HepG2 (cell line): ENCODE data around the gene PIM1. TPM values are rescaled to one million over a fixed set of nuclear protein-coding genes. Genes with fewer than 3 reads are reported as not detected.

ENCODE experiments used
- ASH2L ChIP-seq: fragments of 300-600, 200-600 bp; sonication (generic); IDR thresholded peaks from 2 replicates; pipeline ENCODE4 v1.7.0; 2017; ENCODE audit warnings: low read depth, mild to moderate bottlenecking, moderate library complexity, mixed read lengths, low read length; ENCODE audit not compliant: insufficient read length
- ATF1 ChIP-seq: IDR thresholded peaks from 2 replicates; pipeline ENCODE4 v1.6.1; 2016; ENCODE audit warnings: mild to moderate bottlenecking, control low read depth
- CBX2 ChIP-seq, 2 experiments: fragments of 200-600 bp in 1 of 2; sonication (generic); formaldehyde crosslinking in 1 of 2; IDR thresholded peaks; 2 replicates each; pipeline versions ENCODE4 v1.7.0 to v1.8.1; 2018 to 2022; ENCODE audit warnings: low read depth in 2 of 2, low read length in 1 of 2, mild to moderate bottlenecking in 1 of 2, missing genetic modification reagents in 1 of 2
- CHD4 ChIP-seq: fragments of 200-600 bp; sonication (generic); IDR thresholded peaks from 2 replicates; pipeline ENCODE4 v1.7.0; 2017; ENCODE audit warnings: mild to moderate bottlenecking, low read length, borderline replicate concordance
- CREM ChIP-seq, 2 experiments: sonication (generic) in 1 of 2; formaldehyde crosslinking in 1 of 2; IDR thresholded peaks; 2 replicates each; pipeline versions ENCODE4 v1.4.0 to v1.6.1; 2016 to 2020; ENCODE audit warnings: antibody characterized with exemption in 1 of 2, mild to moderate bottlenecking in 1 of 2, missing genetic modification reagents in 1 of 2
- HNRNPK ChIP-seq: fragments of 200-400 bp; formaldehyde crosslinking; IDR thresholded peaks from 2 replicates; pipeline ENCODE4 v1.6.1; 2018; ENCODE audit warnings: low read length, low read depth, moderate library complexity, mild to moderate bottlenecking; ENCODE audit not compliant: poor library complexity, severe bottlenecking
- JUND ChIP-seq: sonication (generic); formaldehyde crosslinking; IDR thresholded peaks from 2 replicates; pipeline ENCODE4 v1.8.0; 2022; ENCODE audit warnings: mild to moderate bottlenecking, missing genetic modification reagents
- MEIS1 ChIP-seq: sonication (generic); formaldehyde crosslinking; IDR thresholded peaks from 2 replicates; pipeline ENCODE4 v1.9.0; 2021; ENCODE audit warnings: mild to moderate bottlenecking, missing genetic modification reagents, moderate library complexity, borderline replicate concordance
- PTBP1 ChIP-seq: fragments of 200-400 bp; formaldehyde crosslinking; IDR thresholded peaks from 2 replicates; pipeline ENCODE4 v1.6.1; 2018; ENCODE audit warnings: low read length, low read depth; ENCODE audit not compliant: poor library complexity, severe bottlenecking
- RBM39 ChIP-seq: fragments of 200-400 bp; formaldehyde crosslinking; IDR thresholded peaks from one replicate; pipeline ENCODE4 v1.6.1; 2018; ENCODE audit warnings: antibody characterized with exemption, mild to moderate bottlenecking, low read depth, low read length; ENCODE audit not compliant: poor library complexity, severe bottlenecking
- SMAD1 ChIP-seq: sonication (generic); formaldehyde crosslinking; IDR thresholded peaks from 2 replicates; pipeline ENCODE4 v1.4.0; 2020; ENCODE audit warnings: missing genetic modification reagents, low read depth, mild to moderate bottlenecking, borderline replicate concordance
- SYNCRIP ChIP-seq: fragments of 200-400 bp; formaldehyde crosslinking; IDR thresholded peaks from 2 replicates; pipeline ENCODE4 v1.6.1; 2018; ENCODE audit warnings: mild to moderate bottlenecking, low read depth, low read length; ENCODE audit not compliant: insufficient read depth
- YEATS2 ChIP-seq: sonication (generic); formaldehyde crosslinking; IDR thresholded peaks from 2 replicates; pipeline ENCODE4 v1.4.0; 2020; ENCODE audit warnings: missing genetic modification reagents, borderline replicate concordance
- ZBTB7B ChIP-seq: sonication (generic); formaldehyde crosslinking; IDR thresholded peaks from 2 replicates; pipeline ENCODE4 v1.4.0; 2020; ENCODE audit warnings: missing genetic modification reagents
- ZFP36L2 ChIP-seq: sonication (generic); formaldehyde crosslinking; IDR thresholded peaks from 2 replicates; pipeline ENCODE4 v1.4.0; 2020; ENCODE audit warnings: missing genetic modification reagents
- ZNF558 ChIP-seq: sonication (generic); formaldehyde crosslinking; IDR thresholded peaks from 2 replicates; pipeline ENCODE4 v1.9.0; 2022; ENCODE audit warnings: mild to moderate bottlenecking, missing genetic modification reagents, borderline replicate concordance
- ZNF788 ChIP-seq: sonication (generic); formaldehyde crosslinking; IDR thresholded peaks from 2 replicates; pipeline ENCODE4 v1.5.0; 2020; ENCODE audit warnings: mild to moderate bottlenecking, missing genetic modification reagents, borderline replicate concordance
- polyA plus RNA-seq, 8 experiments: library from polyadenylated mRNA; depleted of rRNA in 3 of 8; stranded (reverse) in 7 of 8; unstranded in 1 of 8; fragments of >200 nt; fragmentation: Illumina TruSeq in 4 of 8; extraction: Trizol in 4 of 8; gene quantifications; 2 replicates each; pipeline versions ENCODE4 v1.2.1 to v1.2.3, GENCODE V29; 2011 to 2016; ENCODE audit warnings: low read depth in 4 of 8, missing spikeins in 1 of 8, mixed read lengths in 1 of 8; ENCODE audit not compliant: insufficient read depth in 1 of 8
- total RNA-seq, 5 experiments: library from RNA; depleted of rRNA; stranded (reverse); fragments of >200 nt; fragmentation: Illumina TruSeq; extraction: Trizol; gene quantifications; 2 replicates each; pipeline ENCODE4 v1.2.3, GENCODE V29; 2016; ENCODE audit warnings: low read depth in 1 of 5
- TF ChIP-seq, protein P1 (sequence below): sonication (generic); formaldehyde crosslinking; IDR thresholded peaks from 2 replicates; pipeline ENCODE4; 2020; ENCODE audit warnings: missing genetic modification reagents, mild to moderate bottlenecking, borderline replicate concordance
- TF ChIP-seq, protein P2 (sequence below): IDR thresholded peaks from 2 replicates; pipeline ENCODE4 v1.6.1; 2016; ENCODE audit warnings: low read depth, missing genetic modification reagents, missing compliant biosample characterization

PIM1 gene
- total and polyA plus RNA-seq, 2 of the 13 experiments (the other 11 are each of a cell fraction or from before 2014, with no cell fraction given) = 29.4 to 117 TPM

DNA sequence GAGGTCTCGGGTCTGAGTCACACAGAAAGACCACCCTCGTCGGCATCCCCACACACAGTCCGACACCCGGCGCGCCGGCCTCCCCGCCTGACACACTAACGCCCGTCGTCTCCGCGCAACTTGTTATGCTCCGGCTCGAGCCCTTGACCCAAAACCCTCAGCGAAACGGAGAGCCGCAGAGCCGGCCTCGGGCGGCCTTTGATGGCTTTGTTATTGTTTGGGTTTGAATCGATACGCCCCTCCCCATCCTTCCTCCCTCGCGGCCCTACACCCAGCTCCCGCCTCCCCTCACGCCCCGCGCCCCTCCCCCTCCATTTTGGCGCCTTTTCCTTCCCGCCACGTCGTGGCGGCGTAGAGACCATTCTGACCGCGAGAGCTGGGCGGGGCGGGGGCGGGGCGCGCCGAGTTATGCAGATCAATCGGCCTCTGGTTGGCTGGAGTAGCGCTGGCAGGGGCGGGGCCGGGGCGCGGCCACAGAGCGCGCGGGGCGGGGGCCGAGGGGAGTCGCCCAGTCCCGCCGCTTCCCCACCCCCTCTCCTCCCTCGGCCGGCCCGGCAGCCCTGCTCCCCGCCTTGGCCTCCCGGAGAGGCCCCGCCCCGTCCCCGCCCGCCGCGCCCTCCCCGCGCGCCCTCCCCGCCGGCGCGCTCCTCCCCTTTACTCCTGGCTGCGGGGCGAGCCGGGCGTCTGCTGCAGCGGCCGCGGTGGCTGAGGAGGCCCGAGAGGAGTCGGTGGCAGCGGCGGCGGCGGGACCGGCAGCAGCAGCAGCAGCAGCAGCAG, at the start of gene PIM1 (continued):
- no peak for TF ChIP-seq SYNCRIP
- no peak for TF ChIP-seq RBM39
- no peak for TF ChIP-seq CHD4
- TF ChIP-seq YEATS2 (CRISPR knock-in tag) = peak; percentile 72
- TF ChIP-seq ASH2L = peak; percentile 66
- TF ChIP-seq ZBTB7B = peak; percentile 90
- peak; percentile 51 for TF ChIP-seq HNRNPK
- TF ChIP-seq PTBP1 = peak; percentile 64
- TF ChIP-seq CREM (IDR thresholded peaks at IDR 0.05) = peak; percentile 92
- TF ChIP-seq CREM (CRISPR knock-in tag; IDR thresholded peaks at IDR 0.05) = no peak
- TF ChIP-seq ZFP36L2 (CRISPR knock-in tag) = no peak
- TF ChIP-seq CBX2 (IDR thresholded peaks at IDR 0.05; ENCODE audit: low read depth, low read length) = no peak
- peak; percentile 80; the same call in 1 of the 2 replicates for TF ChIP-seq CBX2 (CRISPR knock-in tag; IDR thresholded peaks at IDR 0.05; ENCODE audit: low read depth)
- no peak; the same call in 1 of the 2 replicates for TF ChIP-seq MEIS1 (CRISPR knock-in tag)
- TF ChIP-seq, protein P1, sequence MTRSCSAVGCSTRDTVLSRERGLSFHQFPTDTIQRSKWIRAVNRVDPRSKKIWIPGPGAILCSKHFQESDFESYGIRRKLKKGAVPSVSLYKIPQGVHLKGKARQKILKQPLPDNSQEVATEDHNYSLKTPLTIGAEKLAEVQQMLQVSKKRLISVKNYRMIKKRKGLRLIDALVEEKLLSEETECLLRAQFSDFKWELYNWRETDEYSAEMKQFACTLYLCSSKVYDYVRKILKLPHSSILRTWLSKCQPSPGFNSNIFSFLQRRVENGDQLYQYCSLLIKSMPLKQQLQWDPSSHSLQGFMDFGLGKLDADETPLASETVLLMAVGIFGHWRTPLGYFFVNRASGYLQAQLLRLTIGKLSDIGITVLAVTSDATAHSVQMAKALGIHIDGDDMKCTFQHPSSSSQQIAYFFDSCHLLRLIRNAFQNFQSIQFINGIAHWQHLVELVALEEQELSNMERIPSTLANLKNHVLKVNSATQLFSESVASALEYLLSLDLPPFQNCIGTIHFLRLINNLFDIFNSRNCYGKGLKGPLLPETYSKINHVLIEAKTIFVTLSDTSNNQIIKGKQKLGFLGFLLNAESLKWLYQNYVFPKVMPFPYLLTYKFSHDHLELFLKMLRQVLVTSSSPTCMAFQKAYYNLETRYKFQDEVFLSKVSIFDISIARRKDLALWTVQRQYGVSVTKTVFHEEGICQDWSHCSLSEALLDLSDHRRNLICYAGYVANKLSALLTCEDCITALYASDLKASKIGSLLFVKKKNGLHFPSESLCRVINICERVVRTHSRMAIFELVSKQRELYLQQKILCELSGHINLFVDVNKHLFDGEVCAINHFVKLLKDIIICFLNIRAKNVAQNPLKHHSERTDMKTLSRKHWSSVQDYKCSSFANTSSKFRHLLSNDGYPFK = peak; percentile 74; the same call in 1 of the 2 replicates
- no peak; the same call in 1 of the 2 replicates for TF ChIP-seq JUND (CRISPR knock-in tag)
- 0 out of 2 replicates have a peak, but pooled peaks have one; percentile 17 for TF ChIP-seq ZNF558 (CRISPR knock-in tag)
- TF ChIP-seq SMAD1 (CRISPR knock-in tag) = no peak; the same call in 1 of the 2 replicates
- peak; percentile 63 for TF ChIP-seq ATF1 (CRISPR knock-in tag)
- TF ChIP-seq ZNF788 (CRISPR knock-in tag) = peak; percentile 20; the same call in 1 of the 2 replicates
- TF ChIP-seq, protein P2, sequence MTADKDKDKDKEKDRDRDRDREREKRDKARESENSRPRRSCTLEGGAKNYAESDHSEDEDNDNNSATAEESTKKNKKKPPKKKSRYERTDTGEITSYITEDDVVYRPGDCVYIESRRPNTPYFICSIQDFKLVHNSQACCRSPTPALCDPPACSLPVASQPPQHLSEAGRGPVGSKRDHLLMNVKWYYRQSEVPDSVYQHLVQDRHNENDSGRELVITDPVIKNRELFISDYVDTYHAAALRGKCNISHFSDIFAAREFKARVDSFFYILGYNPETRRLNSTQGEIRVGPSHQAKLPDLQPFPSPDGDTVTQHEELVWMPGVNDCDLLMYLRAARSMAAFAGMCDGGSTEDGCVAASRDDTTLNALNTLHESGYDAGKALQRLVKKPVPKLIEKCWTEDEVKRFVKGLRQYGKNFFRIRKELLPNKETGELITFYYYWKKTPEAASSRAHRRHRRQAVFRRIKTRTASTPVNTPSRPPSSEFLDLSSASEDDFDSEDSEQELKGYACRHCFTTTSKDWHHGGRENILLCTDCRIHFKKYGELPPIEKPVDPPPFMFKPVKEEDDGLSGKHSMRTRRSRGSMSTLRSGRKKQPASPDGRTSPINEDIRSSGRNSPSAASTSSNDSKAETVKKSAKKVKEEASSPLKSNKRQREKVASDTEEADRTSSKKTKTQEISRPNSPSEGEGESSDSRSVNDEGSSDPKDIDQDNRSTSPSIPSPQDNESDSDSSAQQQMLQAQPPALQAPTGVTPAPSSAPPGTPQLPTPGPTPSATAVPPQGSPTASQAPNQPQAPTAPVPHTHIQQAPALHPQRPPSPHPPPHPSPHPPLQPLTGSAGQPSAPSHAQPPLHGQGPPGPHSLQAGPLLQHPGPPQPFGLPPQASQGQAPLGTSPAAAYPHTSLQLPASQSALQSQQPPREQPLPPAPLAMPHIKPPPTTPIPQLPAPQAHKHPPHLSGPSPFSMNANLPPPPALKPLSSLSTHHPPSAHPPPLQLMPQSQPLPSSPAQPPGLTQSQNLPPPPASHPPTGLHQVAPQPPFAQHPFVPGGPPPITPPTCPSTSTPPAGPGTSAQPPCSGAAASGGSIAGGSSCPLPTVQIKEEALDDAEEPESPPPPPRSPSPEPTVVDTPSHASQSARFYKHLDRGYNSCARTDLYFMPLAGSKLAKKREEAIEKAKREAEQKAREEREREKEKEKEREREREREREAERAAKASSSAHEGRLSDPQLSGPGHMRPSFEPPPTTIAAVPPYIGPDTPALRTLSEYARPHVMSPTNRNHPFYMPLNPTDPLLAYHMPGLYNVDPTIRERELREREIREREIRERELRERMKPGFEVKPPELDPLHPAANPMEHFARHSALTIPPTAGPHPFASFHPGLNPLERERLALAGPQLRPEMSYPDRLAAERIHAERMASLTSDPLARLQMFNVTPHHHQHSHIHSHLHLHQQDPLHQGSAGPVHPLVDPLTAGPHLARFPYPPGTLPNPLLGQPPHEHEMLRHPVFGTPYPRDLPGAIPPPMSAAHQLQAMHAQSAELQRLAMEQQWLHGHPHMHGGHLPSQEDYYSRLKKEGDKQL = peak; percentile 71; the same call in 1 of the 2 replicates
